Epithelial cell of proximal tubule (primary cell): Measurements from ENCODE around the gene FXYD6. TPM values are rescaled to one million over a fixed set of nuclear protein-coding genes. Genes with fewer than 3 reads are reported as not detected.

Experiments used
- DNase-seq: peaks from one replicate; pipeline ENCODE4 v3.0.0-alpha.2; 2011; ENCODE audit warnings: low read depth
- H3K4me3 ChIP-seq: 2 replicates; pipeline ENCODE4 v1.5.1; 2011; ENCODE audit warnings: low read depth, mild to moderate bottlenecking, low read length
- CTCF ChIP-seq: conservative IDR thresholded peaks from 2 replicates; pipeline ENCODE4 v1.5.1; 2012; ENCODE audit warnings: low read depth, mild to moderate bottlenecking, low read length
- total RNA-seq: library from RNA; depleted of rRNA; stranded (reverse); fragments of >200 nt; gene quantifications from 2 replicates; pipeline ENCODE4 v1.2.3, GENCODE V29; 2015

The FXYD6 gene
- total RNA-seq, 1 donor from 2014 or later = 71.2 TPM

GRCh38 chr11:117835576-117835975 is 40.9 kb downstream of the FXYD6 start:
- TF ChIP-seq CTCF = no peak
- H3K4me3 ChIP-seq = no peak overlapping the region
- no peak for DNase-seq

- no peak for TF ChIP-seq CTCF
- DNase-seq = no peak
- no peak overlapping the region for H3K4me3 ChIP-seq
Observed at GRCh38 chr11:117834838-117835443, 41.5 kb downstream of the FXYD6 start.

GRCh38 chr11:117834068-117834810 is 42.2 kb downstream of the FXYD6 start:
- H3K4me3 ChIP-seq = no peak overlapping the region
- DNase-seq = no peak
- TF ChIP-seq CTCF = no peak

- no peak for DNase-seq
- no peak overlapping the region for H3K4me3 ChIP-seq
Observed at GRCh38 chr11:117833401-117833891, 43.0 kb downstream of the FXYD6 start.

GRCh38 chr11:117832511-117832910 is 43.9 kb downstream of the FXYD6 start:
- H3K4me3 ChIP-seq = no peak overlapping the region
- TF ChIP-seq CTCF = no peak
- no peak for DNase-seq

More at GRCh38 chr11:117833401-117833891, 43.0 kb downstream of the FXYD6 start:
- TF ChIP-seq CTCF = no peak

- DNase-seq = no peak
- H3K4me3 ChIP-seq = no peak overlapping the region
- no peak for TF ChIP-seq CTCF
Observed at GRCh38 chr11:117831661-117832415, 44.6 kb downstream of the FXYD6 start.
